Activated CD8-positive, alpha-beta T cell treated with anti-CD3 and anti-CD28 coated beads for 36 hours (primary cell): ENCODE data around the gene IFNGR1. TPM values are rescaled to one million over a fixed set of nuclear protein-coding genes. Genes with fewer than 3 reads are reported as not detected.

ENCODE experiments used
- ATAC-seq: fragments of 200-7000 bp; cut with Tn5 transposase; one replicate; pipeline ENCODE4 v1.10.0; 2021; ENCODE audit warnings: mild to moderate bottlenecking, moderate library complexity
- CTCF ChIA-PET: fragments of 350-600 bp; sonication (Branson Sonifier 250); formaldehyde crosslinking; loops from one replicate; lab custom pipeline; 2021; ENCODE audit warnings: antibody characterized with exemption; lab: Charles Lee
- POLR2A ChIA-PET: fragments of 350-600 bp; sonication (Branson Sonifier 250); formaldehyde crosslinking; loops from one replicate; lab custom pipeline; 2021; ENCODE audit warnings: antibody characterized with exemption; lab: Charles Lee
- DNase-seq: peaks from one replicate; pipeline ENCODE4 v3.0.0-alpha.2; 2020
- H3K27ac Mint-ChIP-seq: one replicate; pipeline ENCODE4 v1.8.0; 2021; ENCODE audit warnings: mild to moderate bottlenecking, mixed read lengths
- H3K27me3 Mint-ChIP-seq: one replicate; pipeline ENCODE4 v1.8.0; 2021; ENCODE audit warnings: mixed read lengths
- H3K36me3 Mint-ChIP-seq: one replicate; pipeline ENCODE4 v1.8.0; 2021; ENCODE audit warnings: low read depth, mixed read lengths
- H3K4me1 Mint-ChIP-seq: one replicate; pipeline ENCODE4 v1.8.0; 2021; ENCODE audit warnings: low read depth, mixed read lengths
- H3K4me3 Mint-ChIP-seq: one replicate; pipeline ENCODE4 v1.8.0; 2021; ENCODE audit warnings: mild to moderate bottlenecking, moderate library complexity, mixed read lengths
- H3K9me3 Mint-ChIP-seq: one replicate; pipeline ENCODE4 v1.8.0; 2021; ENCODE audit warnings: mixed read lengths
- CTCF ChIP-seq: fragments of 200-600 bp; IDR thresholded peaks from one replicate; pipeline ENCODE4 v1.8.0; 2022; ENCODE audit warnings: antibody characterized with exemption, mild to moderate bottlenecking
- intact Hi-C: fragments of 100-400 bp; cut with micrococcal nuclease; formaldehyde crosslinking; loops from one replicate; pipeline ENCODE4 v1.10.0; 2022
- total RNA-seq, 2 experiments: library from RNA; stranded (reverse); gene quantifications; one replicate each; pipeline ENCODE4 v1.2.3, GENCODE V29; 2021

IFNGR1 gene
- total RNA-seq, 2 experiments from 2014 or later = 25.6 to 26.8 TPM

DNA sequence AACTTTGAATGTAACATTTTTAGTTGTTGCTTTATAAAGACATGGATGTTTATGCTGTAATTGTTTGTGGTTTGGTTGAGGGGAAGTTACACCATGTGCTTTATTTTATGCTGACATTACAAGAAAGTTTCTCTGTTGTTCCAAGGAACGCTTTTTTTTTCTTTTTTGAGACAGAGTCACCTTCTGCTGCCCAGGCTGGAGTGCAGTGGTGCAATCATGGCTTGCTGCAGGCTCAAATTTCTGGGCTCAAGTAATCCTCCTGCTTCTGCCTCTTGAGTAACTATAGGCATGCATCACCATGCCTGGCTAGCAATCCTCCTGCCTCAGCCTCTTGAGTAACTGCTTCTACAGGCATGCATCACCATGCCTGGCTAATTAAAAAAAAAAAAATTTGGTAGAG lies 21.0 kb upstream of the IFNGR1 start:
- no peak overlapping the region for H3K27ac Mint-ChIP-seq
- no peak overlapping the region for H3K4me3 Mint-ChIP-seq
- intact Hi-C loops = no loop called here
- DNase-seq (no peak), ATAC-seq (no peak)
- no peak for TF ChIP-seq CTCF
- H3K4me1 Mint-ChIP-seq = peaks cover 5% of the 10 kb centered on the region
- POLR2A ChIA-PET = no interaction called here
- no peaks in the 10 kb centered on the region for H3K27me3 Mint-ChIP-seq
- H3K36me3 Mint-ChIP-seq = no peaks in the 10 kb centered on the region
- peaks cover 5% of the 10 kb centered on the region for H3K9me3 Mint-ChIP-seq
- CTCF ChIA-PET = interaction anchor here (1.4 to 2.3 kb wide), 2 partner anchors 74 to 95 kb away, joined by 3 to 8 read pairs; no protein-coding TSS in a partner anchor

DNA sequence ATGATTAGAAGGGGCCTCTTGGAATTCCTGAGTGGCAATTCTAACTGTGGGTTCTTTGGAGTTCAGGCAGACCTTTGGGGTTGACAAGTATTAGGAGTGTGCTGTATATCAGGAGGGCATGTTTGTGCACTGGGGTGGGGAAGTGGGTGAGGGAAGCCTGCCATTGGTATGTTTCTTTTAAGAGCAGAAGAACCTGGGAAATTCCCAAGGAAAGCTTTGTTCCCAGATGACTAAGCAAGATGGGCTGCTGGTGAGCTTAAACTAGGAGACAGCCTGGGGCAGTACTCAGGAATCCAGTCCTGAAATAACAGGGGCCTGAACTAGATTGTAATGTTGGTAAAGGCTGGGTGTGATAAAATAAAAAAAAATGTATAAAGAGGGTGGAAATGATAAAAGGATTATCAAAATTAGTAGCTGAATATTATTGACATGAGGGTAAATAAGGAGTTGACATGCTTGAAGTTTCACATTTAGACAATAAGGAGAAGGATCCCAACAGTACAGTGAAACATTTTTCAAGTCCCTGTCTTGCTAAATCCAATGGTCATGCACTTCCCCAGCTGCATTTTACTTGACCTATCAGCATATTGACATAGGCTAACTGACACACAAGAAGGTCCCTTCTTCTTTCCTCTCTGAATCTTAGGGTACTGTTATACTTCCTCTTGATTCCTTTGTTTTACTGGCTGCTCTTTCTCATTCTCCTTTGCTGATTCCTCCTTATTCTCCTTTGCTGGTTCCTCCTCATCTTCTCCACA lies 18.4 kb upstream of the IFNGR1 start:
- H3K27ac Mint-ChIP-seq = no peak overlapping the region
- no peak for TF ChIP-seq CTCF
- intact Hi-C loops = no loop called here

GRCh38 chr6:137236581-137237355 lies 17.6 kb upstream of the IFNGR1 start:
- intact Hi-C loops = no loop called here
- H3K4me3 Mint-ChIP-seq = no peak overlapping the region
- H3K9me3 Mint-ChIP-seq = peaks cover 5% of the 10 kb centered on the region
- no peak for TF ChIP-seq CTCF
- H3K4me1 Mint-ChIP-seq = peaks cover 34% of the 10 kb centered on the region
- no peaks in the 10 kb centered on the region for H3K36me3 Mint-ChIP-seq
- DNase-seq = no peak
- no peak overlapping the region for H3K27ac Mint-ChIP-seq
- no peaks in the 10 kb centered on the region for H3K27me3 Mint-ChIP-seq
- CTCF ChIA-PET = interaction anchor here (1.3 kb wide), 1 partner anchor 11 kb away, joined by 4 read pairs; no protein-coding TSS in a partner anchor
- POLR2A ChIA-PET = no interaction called here
- no peak for ATAC-seq

More for the DNA sequence above, 18.4 kb upstream of the IFNGR1 start:
- H3K36me3 Mint-ChIP-seq = no peaks in the 10 kb centered on the region
- H3K4me3 Mint-ChIP-seq = no peak overlapping the region
- ATAC-seq (no peak), DNase-seq (no peak)
- CTCF ChIA-PET = interaction anchor here (0.6 to 1.3 kb wide), 2 partner anchors 10 to 420 kb away, joined by 3 to 4 read pairs; no protein-coding TSS in a partner anchor
- H3K4me1 Mint-ChIP-seq = peaks cover 27% of the 10 kb centered on the region
- no peaks in the 10 kb centered on the region for H3K27me3 Mint-ChIP-seq
- peaks cover 5% of the 10 kb centered on the region for H3K9me3 Mint-ChIP-seq
- POLR2A ChIA-PET = interaction anchor here (0.6 kb wide), 1 partner anchor 354 kb away, joined by 3 read pairs; no protein-coding TSS in a partner anchor

GRCh38 chr6:137235686-137236085 lies 16.5 kb upstream of the IFNGR1 start:
- TF ChIP-seq CTCF = no peak
- POLR2A ChIA-PET = no interaction called here
- H3K4me3 Mint-ChIP-seq = no peak overlapping the region
- ATAC-seq (no peak), DNase-seq (no peak)
- H3K9me3 Mint-ChIP-seq = peaks cover 5% of the 10 kb centered on the region
- intact Hi-C loops = no loop called here
- H3K27me3 Mint-ChIP-seq = no peaks in the 10 kb centered on the region
- no peak overlapping the region for H3K27ac Mint-ChIP-seq
- peaks cover 42% of the 10 kb centered on the region for H3K4me1 Mint-ChIP-seq
- CTCF ChIA-PET = no interaction called here
- no peaks in the 10 kb centered on the region for H3K36me3 Mint-ChIP-seq
